K562 (cell line): ENCODE results near the gene TSPYL4. TPM values are rescaled to one million over a fixed set of nuclear protein-coding genes. Genes with fewer than 3 reads are reported as not detected.
A peak's percentile ranks its signal among the peaks of the same experiment; 100 is the strongest.

Source experiments
- FOXK2 ChIP-seq, 2 experiments: fragments of 450-650 bp; IDR thresholded peaks in 1 of 2; conservative IDR thresholded peaks in 1 of 2; 2 replicates each; pipeline ENCODE4 v1.6.1; 2016; ENCODE audit warnings: low read depth in 2 of 2, mild to moderate bottlenecking in 1 of 2
- KDM1A ChIP-seq, 2 experiments: fragments of 450-650 bp; IDR thresholded peaks; 2 replicates each; pipeline ENCODE4 v1.6.1; 2016; ENCODE audit warnings: mild to moderate bottlenecking in 2 of 2
- NR2C2 ChIP-seq, 2 experiments: fragments of 200-800 bp in 1 of 2; sonication (Bioruptor generic) in 1 of 2; sonication (generic) in 1 of 2; formaldehyde crosslinking in 1 of 2; IDR thresholded peaks; 2 replicates each; pipeline versions ENCODE4 v1.6.1 to v1.8.0; 2016 to 2022; ENCODE audit warnings: mild to moderate bottlenecking in 1 of 2, missing compliant biosample characterization in 1 of 2, missing genetic modification characterization in 1 of 2, missing genetic modification reagents in 1 of 2
- TCF3 ChIP-seq: sonication (generic); formaldehyde crosslinking; IDR thresholded peaks from 2 replicates; pipeline ENCODE4 v1.4.0; 2020; ENCODE audit warnings: mild to moderate bottlenecking, missing genetic modification reagents
- ZBTB1 ChIP-seq: sonication (generic); formaldehyde crosslinking; IDR thresholded peaks from 2 replicates; pipeline ENCODE4 v1.8.1; 2023; ENCODE audit warnings: missing genetic modification reagents, low read depth, mild to moderate bottlenecking, borderline replicate concordance
- ZNF583 ChIP-seq: fragments of 250-450 bp; sonication (Bioruptor Pico); IDR thresholded peaks from 2 replicates; pipeline ENCODE4 v1.4.0; 2020
- polyA plus RNA-seq, 8 experiments: library from polyadenylated mRNA; depleted of rRNA in 4 of 8; stranded (reverse) in 5 of 8; unstranded in 3 of 8; fragments of >200 nt; fragmentation: Nextera tagmentation in 2 of 8; fragmentation: Illumina TruSeq in 1 of 8; extraction: Ambion mirVana in 2 of 8; extraction: Trizol in 1 of 8; gene quantifications; 2 replicates each; pipeline versions ENCODE4 v1.2.1 to v1.2.3, GENCODE V29; 2011 to 2014; ENCODE audit warnings: inconsistent platforms in 1 of 8, missing spikeins in 1 of 8
- total RNA-seq, 7 experiments: library from RNA; depleted of rRNA in 6 of 7; stranded (reverse); fragments of >200 nt in 6 of 7; fragmentation: Illumina TruSeq in 2 of 7; extraction: Trizol in 2 of 7; gene quantifications; 2 replicates each; pipeline versions ENCODE4 v1.2.1 to v1.2.3, GENCODE V29; 2011 to 2021; ENCODE audit warnings: low replicate concordance in 1 of 7
- TF ChIP-seq, protein P1 (sequence below): fragments of 250-450 bp; sonication (Bioruptor Pico); IDR thresholded peaks from 2 replicates; pipeline ENCODE4 v1.4.0; 2020; ENCODE audit warnings: mild to moderate bottlenecking

Gene TSPYL4
- total and polyA plus RNA-seq, 9 of the 15 experiments (the other 6 are each of a cell fraction or from before 2014, with no cell fraction given): 0.69 to 18.0 (median 9.1) TPM

GRCh38 chr6:116255246-116255800, 1.4 kb upstream of the TSPYL4 start (continued):
- TF ChIP-seq, protein P1, sequence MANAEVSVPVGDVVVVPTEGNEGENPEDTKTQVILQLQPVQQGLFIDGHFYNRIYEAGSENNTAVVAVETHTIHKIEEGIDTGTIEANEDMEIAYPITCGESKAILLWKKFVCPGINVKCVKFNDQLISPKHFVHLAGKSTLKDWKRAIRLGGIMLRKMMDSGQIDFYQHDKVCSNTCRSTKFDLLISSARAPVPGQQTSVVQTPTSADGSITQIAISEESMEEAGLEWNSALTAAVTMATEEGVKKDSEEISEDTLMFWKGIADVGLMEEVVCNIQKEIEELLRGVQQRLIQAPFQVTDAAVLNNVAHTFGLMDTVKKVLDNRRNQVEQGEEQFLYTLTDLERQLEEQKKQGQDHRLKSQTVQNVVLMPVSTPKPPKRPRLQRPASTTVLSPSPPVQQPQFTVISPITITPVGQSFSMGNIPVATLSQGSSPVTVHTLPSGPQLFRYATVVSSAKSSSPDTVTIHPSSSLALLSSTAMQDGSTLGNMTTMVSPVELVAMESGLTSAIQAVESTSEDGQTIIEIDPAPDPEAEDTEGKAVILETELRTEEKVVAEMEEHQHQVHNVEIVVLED (CRISPR knock-in tag): no peak
- 0 out of 4 replicates have a peak, but pooled peaks have one; percentile 16 to 21 for TF ChIP-seq FOXK2 (conservative IDR thresholded peaks at IDR 0.05 in 1 of 2, IDR thresholded peaks at IDR 0.05 in 1 of 2; ENCODE audit: low read depth in 2 of 2)
- peak; percentile 20; the same call in 1 of the 2 replicates for TF ChIP-seq TCF3 (CRISPR knock-in tag)
- no peak for TF ChIP-seq ZBTB1 (CRISPR knock-in tag)
- TF ChIP-seq KDM1A (IDR thresholded peaks at IDR 0.05): 0 out of 4 replicates have a peak, but pooled peaks of 1 of the 2 experiments have one; percentile 18
- TF ChIP-seq ZNF583: no peak
- TF ChIP-seq NR2C2 (CRISPR knock-in tag; IDR thresholded peaks at IDR 0.05): no peak
- TF ChIP-seq NR2C2 (tag; IDR thresholded peaks at IDR 0.05): peak; percentile 48; the same call in 1 of the 2 replicates
- TF ChIP-seq, all 486 proteins: peak for 15
